IMR-90 (cell line): ENCODE measurements around the gene MAP3K9. TPM values are rescaled to one million over a fixed set of nuclear protein-coding genes. Genes with fewer than 3 reads are reported as not detected.

ENCODE experiments used
- ATAC-seq: fragments of 200-7000 bp; cut with Tn5 transposase; 2 replicates; pipeline ENCODE4 v1.9.1; 2020; ENCODE audit warnings: low read depth, mild to moderate bottlenecking, moderate library complexity
- BruUV-seq: library from RNA; stranded (reverse); fragments of 400-500 nt; replicated peaks from 2 replicates; lab custom pipeline; 2021; lab: Mats Ljungman, UMichigan
- CTCF ChIA-PET: fragments of 300-600 bp; formaldehyde crosslinking; extraction: SDS; loops from one replicate; lab custom pipeline; 2021; ENCODE audit warnings: antibody characterized with exemption; lab: Yijun Ruan, JAX
- POLR2A ChIA-PET: fragments of 300-600 bp; sonication (Branson Sonifier 250); formaldehyde crosslinking; loops from one replicate; lab custom pipeline; 2022; ENCODE audit warnings: antibody characterized with exemption; ENCODE audit not compliant: unreplicated experiment; lab: Charles Lee
- DNase-seq: peaks from one replicate; pipeline ENCODE4 v3.0.0; 2013
- H2AFZ ChIP-seq: replicated peaks from 2 replicates; pipeline ENCODE3; 2013; ENCODE audit warnings: low read length, mild to moderate bottlenecking; ENCODE audit not compliant: poor library complexity
- H2AK5ac ChIP-seq: 2 replicates; pipeline ENCODE4 v1.6.1; 2013; ENCODE audit warnings: low read depth, low read length, inconsistent platforms
- H2AK9ac ChIP-seq: replicated peaks from 2 replicates; pipeline ENCODE3; 2013; ENCODE audit warnings: mild to moderate bottlenecking, low read depth, low read length, moderate library complexity; ENCODE audit not compliant: poor library complexity
- H2BK120ac ChIP-seq: 2 replicates; pipeline ENCODE4 v1.6.1; 2013; ENCODE audit warnings: low read depth, low read length, inconsistent platforms
- H2BK15ac ChIP-seq: 3 replicates; pipeline ENCODE4 v1.6.1; 2013; ENCODE audit warnings: low read depth, low read length, inconsistent platforms
- H2BK20ac ChIP-seq: 2 replicates; pipeline ENCODE4 v1.6.1; 2013; ENCODE audit warnings: low read depth, mild to moderate bottlenecking, inconsistent platforms, low read length, moderate library complexity
- H2BK5ac ChIP-seq: 2 replicates; pipeline ENCODE4 v1.6.1; 2013; ENCODE audit warnings: mild to moderate bottlenecking, low read depth, low read length, inconsistent platforms; ENCODE audit not compliant: poor library complexity, severe bottlenecking
- H3K14ac ChIP-seq: replicated peaks from 2 replicates; pipeline ENCODE4 v1.6.1; 2013; ENCODE audit warnings: low read depth, low read length, inconsistent platforms
- H3K18ac ChIP-seq: 2 replicates; pipeline ENCODE4 v1.6.1; 2013; ENCODE audit warnings: low read depth, low read length, control low read depth
- H3K23ac ChIP-seq: 2 replicates; pipeline ENCODE4 v1.6.1; 2013; ENCODE audit warnings: low read depth, low read length, inconsistent platforms
- H3K27ac ChIP-seq: 2 replicates; pipeline ENCODE4 v1.5.1; 2013; ENCODE audit warnings: mild to moderate bottlenecking, control low read depth, low read length; ENCODE audit not compliant: insufficient read depth
- H3K27me3 ChIP-seq: 2 replicates; pipeline ENCODE4 v1.6.1; 2013; ENCODE audit warnings: low read length; ENCODE audit not compliant: control insufficient read depth, insufficient read depth
- H3K36me3 ChIP-seq: 2 replicates; pipeline ENCODE4 v1.6.1; 2013; ENCODE audit warnings: low read length, mixed read lengths; ENCODE audit not compliant: control insufficient read depth, insufficient read depth
- H3K4ac ChIP-seq: 2 replicates; pipeline ENCODE4 v1.6.1; 2013; ENCODE audit warnings: low read depth, low read length, inconsistent platforms
- H3K4me1 ChIP-seq: 2 replicates; pipeline ENCODE4 v1.6.1; 2013; ENCODE audit warnings: low read length, mixed read lengths; ENCODE audit not compliant: control insufficient read depth, insufficient read depth
- H3K4me2 ChIP-seq: 2 replicates; pipeline ENCODE4 v1.6.1; 2013; ENCODE audit warnings: low read depth, mild to moderate bottlenecking, control low read depth, low read length, moderate library complexity
- H3K4me3 ChIP-seq: 2 replicates; pipeline ENCODE4 v1.5.1; 2013; ENCODE audit warnings: low read depth, mild to moderate bottlenecking, control low read depth, low read length, moderate library complexity; ENCODE audit not compliant: insufficient read depth
- H3K56ac ChIP-seq: 2 replicates; pipeline ENCODE4 v1.6.1; 2013; ENCODE audit warnings: low read length, inconsistent platforms; ENCODE audit not compliant: insufficient read depth; ENCODE audit errors: extremely low read depth
- H3K79me1 ChIP-seq, 2 experiments: 2 replicates each; pipeline ENCODE4 v1.6.1; 2013; ENCODE audit warnings: low read length in 2 of 2, inconsistent platforms in 1 of 2, low read depth in 1 of 2
- H3K9ac ChIP-seq: 2 replicates; pipeline ENCODE4 v1.6.1; 2013; ENCODE audit warnings: low read depth, low read length, control low read depth
- H3K9me1 ChIP-seq: 2 replicates; pipeline ENCODE4 v1.6.1; 2013; ENCODE audit warnings: low read length, inconsistent platforms; ENCODE audit not compliant: insufficient read depth
- H3K9me3 ChIP-seq: 2 replicates; pipeline ENCODE4 v1.6.1; 2013; ENCODE audit warnings: low read length; ENCODE audit not compliant: control insufficient read depth, insufficient read depth
- H4K20me1 ChIP-seq: 2 replicates; pipeline ENCODE4 v1.6.1; 2013; ENCODE audit warnings: low read length, inconsistent platforms; ENCODE audit not compliant: insufficient read depth
- H4K5ac ChIP-seq: 2 replicates; pipeline ENCODE4 v1.6.1; 2013; ENCODE audit warnings: mild to moderate bottlenecking, low read depth, low read length, control low read depth
- H4K8ac ChIP-seq, 2 experiments: 2 replicates each; pipeline ENCODE4 v1.6.1; 2013; ENCODE audit warnings: low read depth in 2 of 2, low read length in 2 of 2, control low read depth in 1 of 2, inconsistent platforms in 1 of 2
- H4K91ac ChIP-seq: 2 replicates; pipeline ENCODE4 v1.6.1; 2013; ENCODE audit warnings: low read depth, low read length, inconsistent platforms; ENCODE audit not compliant: insufficient read depth
- BHLHE40 ChIP-seq: fragments of 150-350 bp; IDR thresholded peaks from 2 replicates; pipeline ENCODE4 v1.6.1; 2016; ENCODE audit warnings: mild to moderate bottlenecking, low read depth, low read length
- RCOR1 ChIP-seq: IDR thresholded peaks from 2 replicates; pipeline ENCODE4 v1.6.1; 2012; ENCODE audit warnings: mild to moderate bottlenecking, low read length, improper control_type of control experiment; ENCODE audit not compliant: insufficient replicate concordance
- WGBS, 2 experiments: methylation state at CpG; one replicate each; pipeline versions ENCODE4 v1.1.5 to v1.1.7; 2013; ENCODE audit warnings: missing lambda C conversion rate in 2 of 2; ENCODE audit not compliant: insufficient read length in 1 of 2; ENCODE audit errors: extremely low coverage in 2 of 2; 5-methylcytosine and 5-hydroxymethylcytosine counted together
- dilution Hi-C: fragments of 300-500 bp; cut with HindIII; formaldehyde crosslinking; loops from one replicate; pipeline ENCODE4 v1.14.3; 2018; ENCODE audit warnings: low sequenced_read_pairs; ENCODE audit not compliant: unreplicated experiment
- in situ Hi-C: fragments of 300-500 bp; cut with MboI; formaldehyde crosslinking; loops from 3 replicates; pipeline ENCODE4 v1.14.3; 2019; ENCODE audit warnings: low sequenced_read_pairs, inconsistent platforms, mixed read lengths
- intact Hi-C: fragments of 100-400 bp; cut with micrococcal nuclease; formaldehyde crosslinking; loops from 2 replicates; pipeline ENCODE4 v1.10.0; 2022
- polyA plus RNA-seq, 3 experiments: library from polyadenylated mRNA; depleted of rRNA; stranded (reverse); fragments of >200 nt; gene quantifications; 2 replicates each; pipeline ENCODE4 v1.2.3, GENCODE V29; 2012; ENCODE audit warnings: low replicate concordance in 1 of 3
- total RNA-seq: library from RNA; depleted of rRNA; stranded (reverse); fragments of >200 nt; gene quantifications from 2 replicates; pipeline ENCODE4 v1.2.3, GENCODE V29; 2012

The MAP3K9 gene
- total and polyA plus RNA-seq, 2 of the 4 experiments (the other 2 are of a cell fraction), result 0.17 to 0.18 TPM

GRCh38 chr14:70857496-70857890, 48.2 kb upstream of the MAP3K9 start:
- H3K4me1 ChIP-seq, result peaks cover 3% of the 10 kb centered on the region; the same call in 1 of the 2 replicates
- peak overlapping the region; percentile 84 for H3K14ac ChIP-seq
- peaks cover 4% of the 10 kb centered on the region; the same call in 1 of the 2 replicates for H3K9me1 ChIP-seq
- peak overlapping the region; percentile 76 for H2BK120ac ChIP-seq
- no peak overlapping the region for H3K4me3 ChIP-seq
- 0 out of 2 replicates have a peak overlapping the region, but pooled peaks have one; percentile 48 for H4K91ac ChIP-seq
- WGBS, 2 experiments, result no CpG with 5 or more reads among the region's 2 CpGs
- H4K20me1 ChIP-seq, result no peaks in the 10 kb centered on the region
- H3K4me2 ChIP-seq, result no peak overlapping the region
- H3K23ac ChIP-seq, result peak overlapping the region; percentile 51
- H3K36me3 ChIP-seq, result no peaks in the 10 kb centered on the region
- POLR2A ChIA-PET, result no interaction called here
- H3K4ac ChIP-seq, result peak overlapping the region; percentile 71
- H3K9me3 ChIP-seq, result no peaks in the 10 kb centered on the region
- BruUV-seq, result no TSS peak
- H4K8ac ChIP-seq, result peak overlapping the region in 1 of 2 experiments; percentile 72; a peak in 1 of 4 replicates
- ATAC-seq (peak; percentile 7; the same call in 1 of the 2 replicates), DNase-seq (peak; percentile 16)
- peak overlapping the region; percentile 49; the same call in 1 of the 2 replicates for H3K56ac ChIP-seq
- peak overlapping the region; percentile 90 for H2AK5ac ChIP-seq
- in situ Hi-C loops, result no loop called here
- peak overlapping the region; percentile 27; the same call in 1 of the 2 replicates for H3K18ac ChIP-seq
- H2BK5ac ChIP-seq, result peak overlapping the region; percentile 70
- peak overlapping the region; percentile 32; the same call in 2 of the 3 replicates for H2BK15ac ChIP-seq
- H2AK9ac ChIP-seq, result no peak overlapping the region
- no peaks in the 10 kb centered on the region for H3K27me3 ChIP-seq
- H3K27ac ChIP-seq, result no peak overlapping the region
- CTCF ChIA-PET, result no interaction called here
- peak overlapping the region; percentile 82; the same call in 1 of the 2 replicates for H2BK20ac ChIP-seq
- H3K79me1 ChIP-seq, result no peaks in the 10 kb centered on the region
- no peak overlapping the region for H4K5ac ChIP-seq
- intact Hi-C loops, result no loop called here
- TF ChIP-seq BHLHE40 (0 out of 2 replicates have a peak, but pooled peaks have one; percentile 9), RCOR1 (no peak)
- no peak overlapping the region for H3K9ac ChIP-seq
- dilution Hi-C loops, result no loop called here
- no peak overlapping the region for H2AFZ ChIP-seq
